Stimulated activated naive CD8-positive, alpha-beta T cell treated with anti-CD3 and anti-CD28 coated beads, Interleukin-15, Interleukin-2, amounts not matched to agents 100 ng/mL and 50 ng/mL, for 24 hours (primary cell): ENCODE results near the gene PHF14.

Experiments
- H3K27ac Mint-ChIP-seq: one replicate; pipeline ENCODE4 v1.8.0; 2021; ENCODE audit warnings: mild to moderate bottlenecking, mixed read lengths
- H3K27me3 Mint-ChIP-seq: one replicate; pipeline ENCODE4 v1.8.0; 2021; ENCODE audit warnings: mixed read lengths
- H3K36me3 Mint-ChIP-seq: one replicate; pipeline ENCODE4 v1.8.0; 2021; ENCODE audit warnings: low read depth, mixed read lengths
- H3K4me1 Mint-ChIP-seq: one replicate; pipeline ENCODE4 v1.8.0; 2021; ENCODE audit warnings: low read depth, mixed read lengths
- H3K4me3 Mint-ChIP-seq: one replicate; pipeline ENCODE4 v1.8.0; 2021; ENCODE audit warnings: mild to moderate bottlenecking, mixed read lengths
- H3K9me3 Mint-ChIP-seq: one replicate; pipeline ENCODE4 v1.8.0; 2021; ENCODE audit warnings: mixed read lengths

The PHF14 gene

GRCh38 chr7:11109659-11110058 is 136.0 kb downstream of the PHF14 start:
- Mint-ChIP-seq H3K36me3 (peaks cover 19% of the 10 kb centered on the region), H3K27me3 (no peaks in the 10 kb centered on the region), H3K4me1 (no peaks in the 10 kb centered on the region), H3K27ac (no peak overlapping the region), H3K4me3 (no peak overlapping the region), H3K9me3 (no peaks in the 10 kb centered on the region)

GRCh38 chr7:11120068-11120664 is 146.5 kb downstream of the PHF14 start:
- Mint-ChIP-seq H3K4me1 (peaks cover 16% of the 10 kb centered on the region), H3K27me3 (no peaks in the 10 kb centered on the region), H3K9me3 (no peaks in the 10 kb centered on the region), H3K27ac (peak overlapping the region; percentile 48), H3K36me3 (peaks cover 49% of the 10 kb centered on the region), H3K4me3 (no peak overlapping the region)

DNA sequence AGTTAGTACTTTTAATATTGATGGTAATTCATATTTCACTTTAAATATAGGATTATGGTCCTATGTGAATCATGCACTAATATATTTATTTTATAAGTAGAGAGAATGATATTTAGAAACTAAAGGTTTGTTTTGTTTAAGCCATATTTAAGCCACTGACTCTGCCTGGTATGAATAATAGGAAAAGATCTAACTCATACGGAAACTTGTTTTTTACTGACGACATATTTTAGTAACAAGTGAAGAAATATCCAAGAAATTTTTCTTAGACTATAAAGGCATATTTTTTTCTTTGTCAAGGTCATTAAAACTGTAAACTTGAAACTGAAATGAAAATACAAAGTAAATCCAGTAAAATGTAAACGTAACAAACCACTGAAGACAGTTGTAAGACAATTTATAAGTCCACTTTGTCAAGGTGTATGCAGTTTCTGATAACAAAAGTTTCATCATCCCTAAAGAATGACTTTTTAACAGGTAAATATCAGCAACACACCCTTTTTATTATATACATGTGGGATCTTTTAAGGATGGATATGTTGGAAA is 147.1 kb downstream of the PHF14 start:
- no peaks in the 10 kb centered on the region for H3K27me3 Mint-ChIP-seq
- no peak overlapping the region for H3K4me3 Mint-ChIP-seq
- no peak overlapping the region for H3K27ac Mint-ChIP-seq
- H3K9me3 Mint-ChIP-seq = no peaks in the 10 kb centered on the region
- peaks cover 43% of the 10 kb centered on the region for H3K36me3 Mint-ChIP-seq
- H3K4me1 Mint-ChIP-seq = peaks cover 16% of the 10 kb centered on the region

GRCh38 chr7:11124856-11125559 is 151.3 kb downstream of the PHF14 start:
- Mint-ChIP-seq H3K27ac (no peak overlapping the region), H3K4me1 (peaks cover 30% of the 10 kb centered on the region)

GRCh38 chr7:11127114-11127785 is 153.6 kb downstream of the PHF14 start:
- Mint-ChIP-seq H3K36me3 (peaks cover 36% of the 10 kb centered on the region), H3K4me1 (peaks cover 20% of the 10 kb centered on the region), H3K27me3 (no peaks in the 10 kb centered on the region), H3K27ac (peak overlapping the region; percentile 17), H3K4me3 (no peak overlapping the region), H3K9me3 (no peaks in the 10 kb centered on the region)

More at GRCh38 chr7:11124856-11125559, 151.3 kb downstream of the PHF14 start:
- Mint-ChIP-seq H3K4me3 (no peak overlapping the region), H3K9me3 (no peaks in the 10 kb centered on the region), H3K36me3 (peaks cover 37% of the 10 kb centered on the region), H3K27me3 (no peaks in the 10 kb centered on the region)

- Mint-ChIP-seq H3K9me3 (no peaks in the 10 kb centered on the region), H3K4me1 (peaks cover 20% of the 10 kb centered on the region), H3K36me3 (peaks cover 31% of the 10 kb centered on the region), H3K27me3 (no peaks in the 10 kb centered on the region), H3K4me3 (no peak overlapping the region), H3K27ac (no peak overlapping the region)
Observed at GRCh38 chr7:11127988-11128387, 154.3 kb downstream of the PHF14 start.

- H3K27ac Mint-ChIP-seq = no peak overlapping the region
- H3K27me3 Mint-ChIP-seq = no peaks in the 10 kb centered on the region
- peaks cover 30% of the 10 kb centered on the region for H3K36me3 Mint-ChIP-seq
- H3K9me3 Mint-ChIP-seq = no peaks in the 10 kb centered on the region
- H3K4me3 Mint-ChIP-seq = no peak overlapping the region
- H3K4me1 Mint-ChIP-seq = peaks cover 20% of the 10 kb centered on the region
Observed at GRCh38 chr7:11128498-11128897, 154.8 kb downstream of the PHF14 start.

DNA sequence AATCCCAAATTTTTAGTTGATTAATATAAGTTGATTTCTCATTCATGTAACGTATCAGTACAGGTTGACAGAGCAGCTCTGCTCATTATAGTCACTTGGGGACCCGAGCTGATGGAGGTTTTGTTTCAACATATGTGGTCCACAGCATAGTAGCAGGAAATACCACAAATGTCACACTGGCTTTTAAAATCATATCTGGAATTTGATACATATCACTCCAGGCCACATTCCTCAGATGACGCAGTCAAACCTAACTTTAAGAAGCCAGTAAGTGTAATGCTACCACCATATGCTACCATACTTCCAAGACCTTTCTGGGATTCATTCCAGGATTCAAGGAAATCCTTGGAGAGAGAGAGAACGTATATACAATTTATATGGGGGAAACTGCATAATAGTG is 156.3 kb downstream of the PHF14 start:
- Mint-ChIP-seq H3K4me3 (no peak overlapping the region), H3K27me3 (no peaks in the 10 kb centered on the region), H3K27ac (no peak overlapping the region), H3K9me3 (no peaks in the 10 kb centered on the region), H3K4me1 (peaks cover 20% of the 10 kb centered on the region), H3K36me3 (peaks cover 37% of the 10 kb centered on the region)

DNA sequence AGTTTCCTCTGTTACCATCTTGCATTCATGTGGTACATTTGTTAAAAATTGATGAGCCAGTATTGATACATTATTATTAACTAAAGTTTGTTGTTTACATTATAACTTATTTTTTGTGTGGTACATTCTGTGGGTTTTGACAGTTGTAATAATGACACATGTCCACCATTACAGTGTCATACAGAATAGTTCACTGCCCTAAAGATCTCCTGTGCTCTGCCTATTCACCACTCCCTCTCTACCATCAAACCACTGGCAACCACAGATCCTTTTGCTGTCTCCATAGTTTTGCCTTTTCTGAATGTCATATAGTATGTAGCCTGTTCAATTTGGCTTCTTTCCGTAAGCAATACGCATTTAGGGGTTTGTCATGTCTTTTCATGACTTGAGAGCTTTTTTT is 156.9 kb downstream of the PHF14 start:
- H3K9me3 Mint-ChIP-seq = no peaks in the 10 kb centered on the region
- no peaks in the 10 kb centered on the region for H3K27me3 Mint-ChIP-seq
- peaks cover 37% of the 10 kb centered on the region for H3K36me3 Mint-ChIP-seq
- H3K4me3 Mint-ChIP-seq = no peak overlapping the region
- H3K27ac Mint-ChIP-seq = no peak overlapping the region
- H3K4me1 Mint-ChIP-seq = peaks cover 20% of the 10 kb centered on the region

DNA sequence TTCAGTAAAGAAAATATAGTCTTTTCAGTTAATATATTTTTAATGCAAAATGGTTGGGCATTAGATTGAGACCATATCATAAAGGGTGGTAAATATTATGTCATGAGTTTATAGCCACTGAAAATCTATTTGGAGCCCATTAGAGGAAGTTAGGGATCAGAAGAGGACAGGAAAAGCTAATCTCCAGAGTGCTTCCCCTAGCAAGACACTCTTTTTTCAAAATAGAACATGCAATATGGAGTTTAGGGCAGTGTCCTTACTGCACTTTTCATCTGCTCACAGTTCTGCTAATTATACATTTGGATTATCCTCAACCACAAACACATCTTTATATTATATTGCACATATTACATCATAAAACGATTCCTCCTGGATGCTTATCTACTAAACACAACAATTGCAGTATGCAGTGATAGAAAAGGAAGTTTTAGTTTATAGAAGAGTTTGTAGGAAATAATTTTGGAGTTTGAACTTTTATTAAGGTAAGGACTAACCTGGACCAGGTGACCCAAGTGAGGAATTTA is 159.8 kb downstream of the PHF14 start:
- peaks cover 28% of the 10 kb centered on the region for H3K36me3 Mint-ChIP-seq
- no peak overlapping the region for H3K4me3 Mint-ChIP-seq
- H3K4me1 Mint-ChIP-seq = peaks cover 7% of the 10 kb centered on the region
- H3K9me3 Mint-ChIP-seq = no peaks in the 10 kb centered on the region
- H3K27me3 Mint-ChIP-seq = no peaks in the 10 kb centered on the region
- H3K27ac Mint-ChIP-seq = no peak overlapping the region

DNA sequence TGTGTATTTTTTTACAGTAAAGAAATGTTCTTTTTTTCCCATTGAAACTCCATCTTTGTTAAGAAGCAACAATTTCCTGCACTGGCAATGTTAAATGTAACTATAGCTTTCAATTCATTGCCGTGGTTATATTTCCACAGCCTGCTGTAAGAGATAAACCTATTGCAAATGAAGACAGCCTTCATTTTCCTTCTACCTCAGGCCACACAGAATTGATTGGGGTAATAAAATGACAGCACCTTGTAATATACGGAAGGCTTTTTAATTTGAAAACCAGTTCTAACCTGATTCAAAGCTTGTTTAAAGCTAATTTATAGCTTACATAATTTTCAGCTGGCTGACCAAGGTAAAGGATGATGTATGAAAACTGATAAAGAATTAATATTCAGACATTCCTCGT is 161.9 kb downstream of the PHF14 start:
- Mint-ChIP-seq H3K27ac (no peak overlapping the region), H3K36me3 (peaks cover 24% of the 10 kb centered on the region), H3K4me3 (no peak overlapping the region), H3K4me1 (no peaks in the 10 kb centered on the region), H3K9me3 (no peaks in the 10 kb centered on the region), H3K27me3 (no peaks in the 10 kb centered on the region)

DNA sequence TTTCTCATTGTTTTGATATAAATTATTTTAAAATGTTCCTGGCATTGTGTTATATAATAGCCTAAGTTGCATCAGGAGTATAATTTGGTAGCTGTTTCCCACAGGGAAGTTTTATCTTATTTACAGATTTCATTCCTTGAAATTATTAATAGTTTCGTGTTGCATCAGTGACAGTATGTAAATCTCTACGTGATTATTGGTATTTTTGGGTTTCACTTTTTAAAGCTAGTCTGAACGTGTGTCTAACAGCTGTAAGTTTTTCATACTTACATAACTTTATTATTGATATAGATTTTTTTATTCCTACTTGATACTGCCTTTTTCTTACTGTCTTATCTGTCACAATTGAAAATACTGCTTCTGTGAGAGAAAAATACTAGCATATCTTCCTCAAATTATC is 167.9 kb downstream of the PHF14 start:
- H3K27me3 Mint-ChIP-seq = no peaks in the 10 kb centered on the region
- no peaks in the 10 kb centered on the region for H3K4me1 Mint-ChIP-seq
- H3K9me3 Mint-ChIP-seq = no peaks in the 10 kb centered on the region
- no peak overlapping the region for H3K27ac Mint-ChIP-seq
- peaks cover 7% of the 10 kb centered on the region for H3K36me3 Mint-ChIP-seq
- no peak overlapping the region for H3K4me3 Mint-ChIP-seq

DNA sequence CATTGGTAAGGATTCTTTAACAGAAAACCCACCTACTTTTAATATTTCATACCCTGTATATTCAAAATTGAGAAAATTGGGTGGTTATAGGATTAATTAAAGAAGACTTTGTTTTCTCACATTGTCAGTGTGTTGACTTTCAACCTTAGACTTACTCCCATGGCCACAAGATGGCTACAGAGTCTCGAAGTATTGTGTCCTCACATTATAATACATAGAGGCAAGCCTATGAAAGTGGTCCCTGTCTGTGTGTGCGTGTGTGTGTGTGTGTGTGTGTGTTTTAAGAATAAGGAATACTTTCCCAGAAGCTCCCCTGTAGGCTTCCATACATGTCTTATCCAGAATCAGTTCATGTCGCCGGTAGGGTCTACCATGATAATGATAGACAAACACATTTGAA is 180.0 kb downstream of the PHF14 start:
- peaks cover 28% of the 10 kb centered on the region for H3K36me3 Mint-ChIP-seq
- no peak overlapping the region for H3K27ac Mint-ChIP-seq
- no peak overlapping the region for H3K4me3 Mint-ChIP-seq
- no peaks in the 10 kb centered on the region for H3K9me3 Mint-ChIP-seq
- H3K27me3 Mint-ChIP-seq = no peaks in the 10 kb centered on the region
- no peaks in the 10 kb centered on the region for H3K4me1 Mint-ChIP-seq

DNA sequence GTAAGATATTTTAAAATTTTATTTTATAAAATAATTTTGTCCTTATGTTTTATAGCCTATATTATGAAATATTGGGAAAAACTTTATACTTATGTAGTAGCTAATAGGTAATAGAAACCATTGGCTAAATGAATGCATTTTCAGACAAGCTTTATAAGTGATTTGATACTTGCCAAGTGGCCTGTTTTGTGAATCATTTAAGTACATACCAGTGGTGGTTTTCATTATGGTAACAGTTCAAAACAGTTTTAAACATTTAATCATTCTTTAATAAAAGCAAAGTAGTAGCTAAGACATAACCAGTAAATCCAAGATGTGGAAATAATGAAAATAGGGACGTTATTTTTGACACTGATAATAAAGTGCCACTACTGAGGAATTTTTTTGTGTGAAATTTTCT is 182.2 kb downstream of the PHF14 start:
- no peaks in the 10 kb centered on the region for H3K9me3 Mint-ChIP-seq
- H3K36me3 Mint-ChIP-seq = peaks cover 17% of the 10 kb centered on the region
- H3K4me3 Mint-ChIP-seq = no peak overlapping the region
- no peaks in the 10 kb centered on the region for H3K27me3 Mint-ChIP-seq
- no peaks in the 10 kb centered on the region for H3K4me1 Mint-ChIP-seq
- H3K27ac Mint-ChIP-seq = no peak overlapping the region

DNA sequence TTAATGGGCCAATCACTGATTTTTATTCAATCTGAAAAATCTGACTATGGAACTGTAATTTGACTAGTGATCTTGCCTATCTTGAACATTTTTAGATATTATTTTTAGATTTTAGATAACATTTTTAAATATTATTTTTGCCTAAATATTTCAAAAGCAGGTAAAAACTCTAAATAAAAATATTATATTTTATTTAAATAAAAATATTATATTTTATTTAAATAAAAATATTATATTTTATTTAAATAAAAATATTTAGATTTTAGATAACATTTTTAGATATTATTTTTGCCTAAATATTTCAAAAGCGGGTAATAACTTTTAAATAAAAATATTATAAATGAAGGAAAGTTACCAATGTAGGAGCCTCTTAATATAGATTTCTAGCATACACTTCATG is 187.8 kb downstream of the PHF14 start:
- Mint-ChIP-seq H3K4me1 (no peaks in the 10 kb centered on the region), H3K9me3 (no peaks in the 10 kb centered on the region), H3K36me3 (peaks cover 10% of the 10 kb centered on the region), H3K27me3 (no peaks in the 10 kb centered on the region), H3K4me3 (no peak overlapping the region), H3K27ac (no peak overlapping the region)
